IMR-90 (cell line): ENCODE data around the gene AKAP6. TPM values are rescaled to one million over a fixed set of nuclear protein-coding genes. Genes with fewer than 3 reads are reported as not detected.

Source experiments
- ATAC-seq: fragments of 200-7000 bp; cut with Tn5 transposase; 2 replicates; pipeline ENCODE4 v1.9.1; 2020; ENCODE audit warnings: low read depth, mild to moderate bottlenecking, moderate library complexity
- BruUV-seq: library from RNA; stranded (reverse); fragments of 400-500 nt; replicated peaks from 2 replicates; lab custom pipeline; 2021; lab: Mats Ljungman, UMichigan
- CTCF ChIA-PET: fragments of 300-600 bp; formaldehyde crosslinking; extraction: SDS; loops from one replicate; lab custom pipeline; 2021; ENCODE audit warnings: antibody characterized with exemption; lab: Yijun Ruan, JAX
- POLR2A ChIA-PET: fragments of 300-600 bp; sonication (Branson Sonifier 250); formaldehyde crosslinking; loops from one replicate; lab custom pipeline; 2022; ENCODE audit warnings: antibody characterized with exemption; ENCODE audit not compliant: unreplicated experiment; lab: Charles Lee
- DNase-seq: peaks from one replicate; pipeline ENCODE4 v3.0.0; 2013
- H2AFZ ChIP-seq: replicated peaks from 2 replicates; pipeline ENCODE3; 2013; ENCODE audit warnings: low read length, mild to moderate bottlenecking; ENCODE audit not compliant: poor library complexity
- H2AK5ac ChIP-seq: 2 replicates; pipeline ENCODE4 v1.6.1; 2013; ENCODE audit warnings: low read depth, low read length, inconsistent platforms
- H2AK9ac ChIP-seq: replicated peaks from 2 replicates; pipeline ENCODE3; 2013; ENCODE audit warnings: mild to moderate bottlenecking, low read depth, low read length, moderate library complexity; ENCODE audit not compliant: poor library complexity
- H2BK120ac ChIP-seq: 2 replicates; pipeline ENCODE4 v1.6.1; 2013; ENCODE audit warnings: low read depth, low read length, inconsistent platforms
- H2BK15ac ChIP-seq: 3 replicates; pipeline ENCODE4 v1.6.1; 2013; ENCODE audit warnings: low read depth, low read length, inconsistent platforms
- H2BK20ac ChIP-seq: 2 replicates; pipeline ENCODE4 v1.6.1; 2013; ENCODE audit warnings: low read depth, mild to moderate bottlenecking, inconsistent platforms, low read length, moderate library complexity
- H2BK5ac ChIP-seq: 2 replicates; pipeline ENCODE4 v1.6.1; 2013; ENCODE audit warnings: mild to moderate bottlenecking, low read depth, low read length, inconsistent platforms; ENCODE audit not compliant: poor library complexity, severe bottlenecking
- H3K14ac ChIP-seq: replicated peaks from 2 replicates; pipeline ENCODE4 v1.6.1; 2013; ENCODE audit warnings: low read depth, low read length, inconsistent platforms
- H3K18ac ChIP-seq: 2 replicates; pipeline ENCODE4 v1.6.1; 2013; ENCODE audit warnings: low read depth, low read length, control low read depth
- H3K23ac ChIP-seq: 2 replicates; pipeline ENCODE4 v1.6.1; 2013; ENCODE audit warnings: low read depth, low read length, inconsistent platforms
- H3K27ac ChIP-seq: 2 replicates; pipeline ENCODE4 v1.5.1; 2013; ENCODE audit warnings: mild to moderate bottlenecking, control low read depth, low read length; ENCODE audit not compliant: insufficient read depth
- H3K27me3 ChIP-seq: 2 replicates; pipeline ENCODE4 v1.6.1; 2013; ENCODE audit warnings: low read length; ENCODE audit not compliant: control insufficient read depth, insufficient read depth
- H3K36me3 ChIP-seq: 2 replicates; pipeline ENCODE4 v1.6.1; 2013; ENCODE audit warnings: low read length, mixed read lengths; ENCODE audit not compliant: control insufficient read depth, insufficient read depth
- H3K4ac ChIP-seq: 2 replicates; pipeline ENCODE4 v1.6.1; 2013; ENCODE audit warnings: low read depth, low read length, inconsistent platforms
- H3K4me1 ChIP-seq: 2 replicates; pipeline ENCODE4 v1.6.1; 2013; ENCODE audit warnings: low read length, mixed read lengths; ENCODE audit not compliant: control insufficient read depth, insufficient read depth
- H3K4me2 ChIP-seq: 2 replicates; pipeline ENCODE4 v1.6.1; 2013; ENCODE audit warnings: low read depth, mild to moderate bottlenecking, control low read depth, low read length, moderate library complexity
- H3K4me3 ChIP-seq: 2 replicates; pipeline ENCODE4 v1.5.1; 2013; ENCODE audit warnings: low read depth, mild to moderate bottlenecking, control low read depth, low read length, moderate library complexity; ENCODE audit not compliant: insufficient read depth
- H3K56ac ChIP-seq: 2 replicates; pipeline ENCODE4 v1.6.1; 2013; ENCODE audit warnings: low read length, inconsistent platforms; ENCODE audit not compliant: insufficient read depth; ENCODE audit errors: extremely low read depth
- H3K79me1 ChIP-seq, 2 experiments: 2 replicates each; pipeline ENCODE4 v1.6.1; 2013; ENCODE audit warnings: low read length in 2 of 2, inconsistent platforms in 1 of 2, low read depth in 1 of 2
- H3K9ac ChIP-seq: 2 replicates; pipeline ENCODE4 v1.6.1; 2013; ENCODE audit warnings: low read depth, low read length, control low read depth
- H3K9me1 ChIP-seq: 2 replicates; pipeline ENCODE4 v1.6.1; 2013; ENCODE audit warnings: low read length, inconsistent platforms; ENCODE audit not compliant: insufficient read depth
- H3K9me3 ChIP-seq: 2 replicates; pipeline ENCODE4 v1.6.1; 2013; ENCODE audit warnings: low read length; ENCODE audit not compliant: control insufficient read depth, insufficient read depth
- H4K20me1 ChIP-seq: 2 replicates; pipeline ENCODE4 v1.6.1; 2013; ENCODE audit warnings: low read length, inconsistent platforms; ENCODE audit not compliant: insufficient read depth
- H4K5ac ChIP-seq: 2 replicates; pipeline ENCODE4 v1.6.1; 2013; ENCODE audit warnings: mild to moderate bottlenecking, low read depth, low read length, control low read depth
- H4K8ac ChIP-seq, 2 experiments: 2 replicates each; pipeline ENCODE4 v1.6.1; 2013; ENCODE audit warnings: low read depth in 2 of 2, low read length in 2 of 2, control low read depth in 1 of 2, inconsistent platforms in 1 of 2
- H4K91ac ChIP-seq: 2 replicates; pipeline ENCODE4 v1.6.1; 2013; ENCODE audit warnings: low read depth, low read length, inconsistent platforms; ENCODE audit not compliant: insufficient read depth
- WGBS, 2 experiments: methylation state at CpG; one replicate each; pipeline versions ENCODE4 v1.1.5 to v1.1.7; 2013; ENCODE audit warnings: missing lambda C conversion rate in 2 of 2; ENCODE audit not compliant: insufficient read length in 1 of 2; ENCODE audit errors: extremely low coverage in 2 of 2; 5-methylcytosine and 5-hydroxymethylcytosine counted together
- dilution Hi-C: fragments of 300-500 bp; cut with HindIII; formaldehyde crosslinking; loops from one replicate; pipeline ENCODE4 v1.14.3; 2018; ENCODE audit warnings: low sequenced_read_pairs; ENCODE audit not compliant: unreplicated experiment
- in situ Hi-C: fragments of 300-500 bp; cut with MboI; formaldehyde crosslinking; loops from 3 replicates; pipeline ENCODE4 v1.14.3; 2019; ENCODE audit warnings: low sequenced_read_pairs, inconsistent platforms, mixed read lengths
- intact Hi-C: fragments of 100-400 bp; cut with micrococcal nuclease; formaldehyde crosslinking; loops from 2 replicates; pipeline ENCODE4 v1.10.0; 2022
- polyA plus RNA-seq, 3 experiments: library from polyadenylated mRNA; depleted of rRNA; stranded (reverse); fragments of >200 nt; gene quantifications; 2 replicates each; pipeline ENCODE4 v1.2.3, GENCODE V29; 2012; ENCODE audit warnings: low replicate concordance in 1 of 3
- total RNA-seq: library from RNA; depleted of rRNA; stranded (reverse); fragments of >200 nt; gene quantifications from 2 replicates; pipeline ENCODE4 v1.2.3, GENCODE V29; 2012
- TF ChIP-seq, protein P1 (sequence below): fragments of 150-350 bp; IDR thresholded peaks from 2 replicates; pipeline ENCODE4 v1.6.1; 2017; ENCODE audit warnings: mild to moderate bottlenecking, antibody characterized with exemption, low read length, low read depth

The AKAP6 gene
- total and polyA plus RNA-seq, 2 of the 4 experiments (the other 2 are of a cell fraction) = 0.22 to 1.6 TPM

DNA sequence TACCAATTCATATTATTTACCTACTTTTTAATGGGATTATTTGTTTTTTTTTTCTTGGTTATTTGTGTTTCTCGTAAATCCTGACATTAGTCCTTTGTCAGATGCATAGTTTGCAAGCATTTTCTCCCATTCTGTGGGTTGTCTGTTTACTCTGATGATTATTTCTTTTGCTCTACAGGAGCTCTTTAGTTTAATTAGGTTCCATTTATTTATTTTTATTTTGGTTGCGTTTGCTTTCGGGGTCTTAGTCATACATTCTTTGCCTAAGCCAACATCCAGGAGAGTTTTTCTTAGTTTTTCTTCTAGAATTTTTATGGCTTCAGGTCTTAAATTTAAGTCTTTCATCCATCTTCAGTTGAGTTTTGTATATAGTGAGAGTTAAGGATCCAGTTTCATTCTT, 289.9 kb downstream of the AKAP6 start:
- TF ChIP-seq, protein P1, sequence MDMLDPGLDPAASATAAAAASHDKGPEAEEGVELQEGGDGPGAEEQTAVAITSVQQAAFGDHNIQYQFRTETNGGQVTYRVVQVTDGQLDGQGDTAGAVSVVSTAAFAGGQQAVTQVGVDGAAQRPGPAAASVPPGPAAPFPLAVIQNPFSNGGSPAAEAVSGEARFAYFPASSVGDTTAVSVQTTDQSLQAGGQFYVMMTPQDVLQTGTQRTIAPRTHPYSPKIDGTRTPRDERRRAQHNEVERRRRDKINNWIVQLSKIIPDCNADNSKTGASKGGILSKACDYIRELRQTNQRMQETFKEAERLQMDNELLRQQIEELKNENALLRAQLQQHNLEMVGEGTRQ = no peak
- in situ Hi-C loops (no loop called here), dilution Hi-C loops (no loop called here), intact Hi-C loops (loop anchor here (10.0 kb wide), 1 partner anchor 196 kb away; no protein-coding TSS in a partner anchor)
- H4K20me1 ChIP-seq = no peaks in the 10 kb centered on the region
- H2BK5ac ChIP-seq = no peak overlapping the region
- no peaks in the 10 kb centered on the region for H3K9me1 ChIP-seq
- ATAC-seq = no peak
- H3K4me1 ChIP-seq = no peaks in the 10 kb centered on the region
- ChIA-PET POLR2A (no interaction called here), CTCF (no interaction called here)
- no peak overlapping the region for H3K4me3 ChIP-seq
- no peak overlapping the region for H3K4ac ChIP-seq
- DNase-seq = no peak
- H3K79me1 ChIP-seq = no peaks in the 10 kb centered on the region
- no CpG with 5 or more reads among the region's 3 CpGs for WGBS, 2 experiments
- H3K56ac ChIP-seq = no peak overlapping the region
- no peak overlapping the region for H3K9ac ChIP-seq
- H3K14ac ChIP-seq = no peak overlapping the region
- H3K36me3 ChIP-seq = no peaks in the 10 kb centered on the region
- no peak overlapping the region for H4K8ac ChIP-seq
- no peak overlapping the region for H2BK120ac ChIP-seq
- no peak overlapping the region for H3K23ac ChIP-seq
- H2AFZ ChIP-seq = no peak overlapping the region
- no peak overlapping the region for H3K18ac ChIP-seq
- BruUV-seq = no TSS peak
- H3K4me2 ChIP-seq = no peak overlapping the region
- H3K9me3 ChIP-seq = no peaks in the 10 kb centered on the region
- no peak overlapping the region for H2BK15ac ChIP-seq
- no peak overlapping the region for H4K91ac ChIP-seq
- H3K27ac ChIP-seq = no peak overlapping the region
- H3K27me3 ChIP-seq = no peaks in the 10 kb centered on the region
- no peak overlapping the region for H4K5ac ChIP-seq
- H2AK9ac ChIP-seq = no peak overlapping the region
- no peak overlapping the region for H2AK5ac ChIP-seq
- H2BK20ac ChIP-seq = no peak overlapping the region
